Measurements from ENCODE around the gene NME1. TPM values are rescaled to one million over a fixed set of nuclear protein-coding genes. Genes with fewer than 3 reads are reported as not detected.

NME1 gene
- total RNA-seq, 1 experiment from 2014 or later: 238 TPM

DNA sequence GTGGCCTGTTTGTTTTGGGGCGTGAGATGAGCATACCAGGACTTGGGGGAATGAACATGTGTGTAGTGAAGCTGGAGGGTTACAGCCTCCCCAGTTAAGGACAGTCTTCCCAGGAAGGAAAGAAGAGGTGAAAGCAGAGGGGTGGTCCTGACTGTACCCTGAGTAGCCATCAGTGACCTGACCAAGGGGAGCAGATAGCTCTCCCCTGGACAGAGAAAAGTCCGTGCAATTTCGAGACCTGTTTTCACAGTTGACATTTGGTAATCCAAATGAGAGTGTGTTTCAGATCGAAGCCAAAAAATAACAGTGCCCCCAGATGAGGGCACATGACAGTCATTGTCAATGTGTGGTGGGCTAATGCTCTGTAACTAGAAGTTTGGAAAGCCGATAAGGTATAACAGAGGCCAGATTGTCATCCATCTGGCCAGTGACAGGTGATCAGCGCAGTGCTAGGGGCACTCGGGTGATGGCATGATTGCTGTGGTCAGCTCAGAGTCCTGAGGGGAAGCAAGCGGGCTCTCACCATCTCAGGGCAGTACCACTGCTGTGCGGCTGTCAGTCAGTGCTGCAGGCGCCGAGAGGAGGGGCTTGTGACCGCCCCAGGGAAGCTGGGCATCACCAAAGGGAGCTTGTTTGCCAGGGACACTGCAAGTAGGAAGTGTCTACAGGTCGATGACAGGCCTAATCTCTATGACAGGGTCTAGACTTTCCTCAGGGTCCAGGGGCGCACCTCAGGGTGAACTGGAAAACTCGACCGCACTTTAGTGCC lies 11.7 kb downstream of the NME1 start:
- Mint-ChIP-seq H3K4me3 (peak overlapping the region; percentile 93), H3K9me3 (no peaks in the 10 kb centered on the region), H3K4me1 (peaks cover 16% of the 10 kb centered on the region), H3K27me3 (ENCODE audit: low read depth) (no peaks in the 10 kb centered on the region), H3K36me3 (peaks cover 54% of the 10 kb centered on the region), H3K27ac (peak overlapping the region; percentile 97)
- ATAC-seq (peak; percentile 10), DNase-seq (ENCODE audit: low spot score) (peak; percentile 29)
- ChIA-PET CTCF (interaction anchor here (1.4 to 2.2 kb wide), 3 partner anchors 12 to 208 kb away, joined by 3 to 17 read pairs (median 4); partner anchors contain the start of gene NME1), POLR2A (interaction anchor here (0.6 to 2.4 kb wide), 7 partner anchors 9 to 409 kb away, joined by 3 to 15 read pairs (median 5); partner anchors contain the start of genes NME1 and SPAG9)
- no peak for TF ChIP-seq ERG (CRISPR knock-in tag; IDR thresholded peaks at IDR 0.05)
- no peak for TF ChIP-seq ZBTB21 (CRISPR knock-in tag; IDR thresholded peaks at IDR 0.05; ENCODE audit: borderline replicate concordance)
- TF ChIP-seq ZNF317 (CRISPR knock-in tag; IDR thresholded peaks at IDR 0.05; ENCODE audit: borderline replicate concordance, low read depth): no peak
- TF ChIP-seq NR2C2 (CRISPR knock-in tag; IDR thresholded peaks at IDR 0.05): no peak
- no peak for TF ChIP-seq GRHL2 (CRISPR knock-in tag; IDR thresholded peaks at IDR 0.05; ENCODE audit: insufficient replicate concordance, severe bottlenecking)

- no peaks in the 10 kb centered on the region for H3K9me3 Mint-ChIP-seq
- CTCF ChIA-PET: interaction anchor here (0.6 to 2.2 kb wide), 8 partner anchors 12 to 209 kb away, joined by 3 to 17 read pairs (median 4); partner anchors contain the start of genes MBTD1 and NME1
- H3K27me3 Mint-ChIP-seq (ENCODE audit: low read depth): no peaks in the 10 kb centered on the region
- TF ChIP-seq JUN (CRISPR knock-in tag; IDR thresholded peaks at IDR 0.05) (0 out of 2 replicates have a peak, but pooled peaks have one; percentile 4), PRRX2 (CRISPR knock-in tag; IDR thresholded peaks at IDR 0.05) (no peak), ZBTB21 (CRISPR knock-in tag; IDR thresholded peaks at IDR 0.05; ENCODE audit: borderline replicate concordance) (no peak), GABPB1 (CRISPR knock-in tag; IDR thresholded peaks at IDR 0.05) (no peak), ERG (CRISPR knock-in tag; IDR thresholded peaks at IDR 0.05) (peak; percentile 30; the same call in 1 of the 2 replicates), E2F1 (CRISPR knock-in tag; IDR thresholded peaks at IDR 0.05) (no peak)
- TF ChIP-seq, protein P1, sequence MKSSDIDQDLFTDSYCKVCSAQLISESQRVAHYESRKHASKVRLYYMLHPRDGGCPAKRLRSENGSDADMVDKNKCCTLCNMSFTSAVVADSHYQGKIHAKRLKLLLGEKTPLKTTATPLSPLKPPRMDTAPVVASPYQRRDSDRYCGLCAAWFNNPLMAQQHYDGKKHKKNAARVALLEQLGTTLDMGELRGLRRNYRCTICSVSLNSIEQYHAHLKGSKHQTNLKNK (CRISPR knock-in tag; IDR thresholded peaks at IDR 0.05): no peak
- TF ChIP-seq, protein P2, sequence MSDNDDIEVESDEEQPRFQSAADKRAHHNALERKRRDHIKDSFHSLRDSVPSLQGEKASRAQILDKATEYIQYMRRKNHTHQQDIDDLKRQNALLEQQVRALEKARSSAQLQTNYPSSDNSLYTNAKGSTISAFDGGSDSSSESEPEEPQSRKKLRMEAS (CRISPR knock-in tag; IDR thresholded peaks at IDR 0.05): 0 out of 2 replicates have a peak, but pooled peaks have one; percentile 8
- ATAC-seq: peak; percentile 34
- peaks cover 16% of the 10 kb centered on the region for H3K4me1 Mint-ChIP-seq
- H3K36me3 Mint-ChIP-seq: peaks cover 54% of the 10 kb centered on the region
- H3K4me3 Mint-ChIP-seq: peak overlapping the region; percentile 93
- H3K27ac Mint-ChIP-seq: peak overlapping the region; percentile 97
- POLR2A ChIA-PET: interaction anchor here (1.0 to 2.4 kb wide), 6 partner anchors 10 to 299 kb away, joined by 3 to 15 read pairs (median 5); partner anchors contain the start of genes NME1 and SPAG9
- DNase-seq (ENCODE audit: low spot score): peak; percentile 38
Measured at GRCh38 chr17:51165680-51166197, 12.4 kb downstream of the NME1 start.

GRCh38 chr17:51166198-51166986 lies 13.0 kb downstream of the NME1 start, which contains the start of gene NME2:
TSS of gene NME2 (plus strand) at chr17:51166411. CDS start at chr17:51166831, 420 bp downstream.
- H3K36me3 Mint-ChIP-seq: peaks cover 54% of the 10 kb centered on the region
- POLR2A ChIA-PET: interaction anchor here (1.3 to 2.4 kb wide), 5 partner anchors 11 to 299 kb away, joined by 3 to 15 read pairs (median 5); partner anchors contain the start of genes NME1 and SPAG9
- no peaks in the 10 kb centered on the region for H3K9me3 Mint-ChIP-seq
- H3K27ac Mint-ChIP-seq: peak within 1 kb of the TSS; percentile 97
- peak; percentile 89 for ATAC-seq
- peaks cover 16% of the 10 kb centered on the region for H3K4me1 Mint-ChIP-seq
- H3K4me3 Mint-ChIP-seq: peak within 1 kb of the TSS; percentile 93
- CTCF ChIA-PET: interaction anchor here (0.5 to 2.2 kb wide), 8 partner anchors 13 to 166 kb away, joined by 3 to 17 read pairs (median 4); partner anchors contain the start of genes MBTD1 and NME1
- H3K27me3 Mint-ChIP-seq (ENCODE audit: low read depth): no peaks in the 10 kb centered on the region
- peak; percentile 92 for DNase-seq (ENCODE audit: low spot score)
- no peak for TF ChIP-seq KAT7 (CRISPR knock-in tag; IDR thresholded peaks at IDR 0.05; ENCODE audit: borderline replicate concordance)
- 0 out of 2 replicates have a peak, but pooled peaks have one; percentile 52 for TF ChIP-seq TP53 (CRISPR knock-in tag; IDR thresholded peaks at IDR 0.05)
- TF ChIP-seq NR2C2 (CRISPR knock-in tag; IDR thresholded peaks at IDR 0.05): no peak
- peak; percentile 63; the same call in 1 of the 2 replicates for TF ChIP-seq MYBL2 (CRISPR knock-in tag; IDR thresholded peaks at IDR 0.05)
- TF ChIP-seq, protein P3, sequence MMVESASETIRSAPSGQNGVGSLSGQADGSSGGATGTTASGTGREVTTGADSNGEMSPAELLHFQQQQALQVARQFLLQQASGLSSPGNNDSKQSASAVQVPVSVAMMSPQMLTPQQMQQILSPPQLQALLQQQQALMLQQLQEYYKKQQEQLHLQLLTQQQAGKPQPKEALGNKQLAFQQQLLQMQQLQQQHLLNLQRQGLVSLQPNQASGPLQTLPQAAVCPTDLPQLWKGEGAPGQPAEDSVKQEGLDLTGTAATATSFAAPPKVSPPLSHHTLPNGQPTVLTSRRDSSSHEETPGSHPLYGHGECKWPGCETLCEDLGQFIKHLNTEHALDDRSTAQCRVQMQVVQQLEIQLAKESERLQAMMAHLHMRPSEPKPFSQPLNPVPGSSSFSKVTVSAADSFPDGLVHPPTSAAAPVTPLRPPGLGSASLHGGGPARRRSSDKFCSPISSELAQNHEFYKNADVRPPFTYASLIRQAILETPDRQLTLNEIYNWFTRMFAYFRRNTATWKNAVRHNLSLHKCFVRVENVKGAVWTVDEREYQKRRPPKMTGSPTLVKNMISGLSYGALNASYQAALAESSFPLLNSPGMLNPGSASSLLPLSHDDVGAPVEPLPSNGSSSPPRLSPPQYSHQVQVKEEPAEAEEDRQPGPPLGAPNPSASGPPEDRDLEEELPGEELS (CRISPR knock-in tag; IDR thresholded peaks at IDR 0.05): peak; percentile 85
- TF ChIP-seq ETV6 (CRISPR knock-in tag; IDR thresholded peaks at IDR 0.05): peak; percentile 85
- no peak; the same call in 1 of the 2 replicates for TF ChIP-seq NR1H2 (CRISPR knock-in tag; IDR thresholded peaks at IDR 0.05)
- TF ChIP-seq OVOL2 (CRISPR knock-in tag; IDR thresholded peaks at IDR 0.05; ENCODE audit: borderline replicate concordance): no peak
- peak; percentile 16; the same call in 1 of the 2 replicates for TF ChIP-seq ZNF317 (CRISPR knock-in tag; IDR thresholded peaks at IDR 0.05; ENCODE audit: borderline replicate concordance, low read depth)
- TF ChIP-seq SOX15 (CRISPR knock-in tag; IDR thresholded peaks at IDR 0.05): no peak
- no peak for TF ChIP-seq ZNF121 (CRISPR knock-in tag; IDR thresholded peaks at IDR 0.05)
- TF ChIP-seq CBFB (CRISPR knock-in tag; IDR thresholded peaks at IDR 0.05; ENCODE audit: low read depth): no peak

Measured in WTC11 (cell line).